CD4-positive, alpha-beta T cell treated with Interleukin-6 for 4 hours (primary cell): ENCODE measurements around the gene CLMN.
A peak's percentile ranks its signal among the peaks of the same experiment; 100 is the strongest.

ENCODE experiments used
- DNase-seq: peaks from one replicate; pipeline ENCODE4 v3.0.0-alpha.2; 2020; ENCODE audit warnings: mixed read lengths

The CLMN gene

DNA sequence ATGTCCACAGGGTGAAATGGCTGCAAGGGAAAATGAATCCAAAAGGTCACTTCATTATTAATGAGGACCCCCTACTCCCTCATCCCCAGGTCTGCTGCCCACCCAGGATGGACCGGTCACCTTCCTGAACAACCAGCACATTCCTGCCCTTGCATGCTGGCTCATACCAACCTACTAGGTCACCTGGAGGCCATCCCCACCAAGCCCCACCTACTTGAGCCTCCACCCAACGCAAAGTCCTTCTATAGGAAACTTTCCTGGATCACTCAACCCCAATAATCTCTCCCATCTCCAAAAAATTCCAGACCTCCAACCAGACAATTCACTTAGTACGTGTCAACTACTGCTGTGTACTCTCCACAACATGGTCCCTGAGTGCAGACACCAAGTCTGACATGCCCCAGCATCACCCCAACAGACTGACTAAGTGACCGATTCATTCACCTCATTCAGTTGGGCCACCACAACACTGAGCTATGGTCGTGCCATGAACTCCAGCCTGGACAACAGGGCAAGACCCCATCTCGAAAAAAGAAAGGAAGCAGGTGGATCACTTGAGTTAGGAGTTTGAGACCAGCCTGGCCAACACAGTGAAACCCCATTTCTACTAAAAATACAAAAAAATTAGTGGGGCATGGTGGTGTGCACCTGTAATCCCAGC lies 18.1 kb downstream of the CLMN start:
- DNase-seq = no peak

DNA sequence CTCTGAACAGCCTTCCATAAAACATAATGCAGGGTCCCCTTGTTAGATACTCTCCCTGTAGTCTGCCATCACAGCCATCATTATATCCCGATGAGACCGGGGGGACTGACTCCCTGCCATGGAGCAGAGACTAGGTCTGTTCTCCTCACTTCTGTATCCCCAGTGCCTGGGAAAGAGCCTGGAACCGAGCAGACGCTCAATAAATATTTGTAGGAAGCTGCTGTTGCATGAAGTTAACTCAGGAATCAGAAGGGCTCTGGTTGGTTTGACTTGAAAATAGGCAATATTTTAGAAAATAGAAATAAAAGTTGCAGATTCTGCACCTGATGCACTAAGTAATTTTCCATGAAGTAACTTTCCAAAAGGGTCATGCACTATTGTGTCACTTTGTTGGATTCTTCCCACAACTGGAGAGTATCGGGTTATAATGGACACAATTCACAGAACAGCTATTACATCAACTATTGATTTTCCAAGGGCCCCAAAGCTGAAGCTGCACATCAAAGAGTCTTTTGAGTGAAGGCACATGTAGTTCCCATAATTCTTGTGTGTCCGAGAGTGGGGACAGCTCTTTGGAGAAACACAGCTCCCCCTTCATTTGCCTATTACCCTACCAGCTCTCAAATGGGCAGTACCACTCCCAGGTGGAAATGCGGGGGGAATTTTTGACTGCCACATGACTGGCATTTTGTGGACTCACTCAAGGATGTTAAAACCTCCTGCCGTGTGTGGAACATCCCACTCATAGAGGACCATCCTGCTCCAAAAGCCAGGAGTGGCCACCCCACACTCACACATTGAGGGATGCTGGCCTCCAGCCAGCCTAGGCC lies 18.8 kb downstream of the CLMN start:
- no peak for DNase-seq

DNA sequence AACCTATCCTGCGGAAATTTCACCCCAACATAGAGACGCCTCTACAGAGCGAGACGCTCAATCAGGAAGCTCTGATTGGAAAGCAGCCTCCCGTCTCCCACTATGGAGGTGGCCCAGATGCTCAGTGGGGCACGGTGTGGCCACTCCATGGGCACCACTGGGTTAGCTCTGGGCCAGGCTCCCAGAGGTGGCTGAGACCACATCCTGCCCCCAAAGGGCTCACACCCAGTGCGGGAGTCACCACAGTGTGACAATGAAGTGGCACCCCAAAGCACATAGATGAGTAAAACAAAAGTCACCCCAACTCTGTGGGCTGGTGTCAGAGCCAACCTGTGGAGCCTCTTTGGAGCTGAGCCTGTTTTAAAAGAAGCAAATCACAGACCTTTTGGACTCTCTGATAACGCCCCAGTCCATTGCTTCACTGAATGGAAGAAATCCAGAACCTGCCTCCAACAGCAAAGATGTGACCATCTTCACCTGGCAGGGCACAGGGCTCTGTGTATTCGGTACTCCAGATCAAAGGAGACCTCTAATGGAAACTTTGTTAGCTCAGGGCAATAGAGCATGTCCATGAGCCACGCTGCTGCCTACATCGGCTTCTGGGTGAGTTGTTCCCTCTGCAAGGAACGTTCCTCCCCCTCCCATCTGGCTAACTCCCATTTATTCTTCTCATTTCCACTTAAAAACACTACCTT lies 19.6 kb downstream of the CLMN start:
- DNase-seq = no peak

DNA sequence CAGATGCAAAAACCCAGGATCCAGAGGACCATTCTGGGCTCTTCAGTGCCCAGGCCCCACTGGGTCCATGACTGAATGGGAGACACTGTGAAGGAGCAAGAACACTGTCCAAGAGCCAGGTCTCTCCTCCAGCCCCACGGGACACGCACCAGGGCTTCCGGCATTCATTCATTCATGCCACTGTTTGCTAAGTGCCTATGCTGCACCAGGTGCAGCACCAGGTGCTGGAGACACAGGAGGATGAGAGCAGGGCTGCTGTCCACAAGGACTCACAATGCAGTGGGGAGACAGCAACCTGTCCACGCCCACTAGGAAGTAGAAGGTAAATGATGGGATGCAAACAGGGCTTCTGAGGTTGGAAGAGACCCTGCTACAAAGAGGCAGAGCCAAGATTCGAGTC lies 20.4 kb downstream of the CLMN start:
- DNase-seq = no peak

- DNase-seq = no peak
These were observed 21.9 kb downstream of the CLMN start for GRCh38 chr14:95297832-95298231.

DNA sequence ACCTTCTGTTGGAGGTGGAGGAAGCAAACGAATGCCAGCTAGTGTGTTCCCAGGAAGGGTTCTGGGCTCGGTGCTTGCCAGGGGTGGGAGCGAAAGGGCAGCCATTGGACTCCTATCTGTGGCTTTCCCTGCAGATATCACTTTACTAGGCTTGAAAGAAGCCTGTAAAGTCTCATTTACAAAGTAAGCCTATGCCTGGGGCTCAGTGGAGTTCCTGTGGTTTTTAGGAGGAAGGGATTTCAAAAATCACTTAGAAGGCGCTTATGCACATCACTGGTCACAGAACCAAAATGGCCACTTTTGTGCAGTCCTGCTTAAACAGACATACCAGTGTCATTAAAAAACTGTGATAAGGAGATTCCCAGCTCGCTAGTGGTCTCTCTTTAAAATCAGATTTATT lies 22.7 kb downstream of the CLMN start:
- DNase-seq = no peak

DNA sequence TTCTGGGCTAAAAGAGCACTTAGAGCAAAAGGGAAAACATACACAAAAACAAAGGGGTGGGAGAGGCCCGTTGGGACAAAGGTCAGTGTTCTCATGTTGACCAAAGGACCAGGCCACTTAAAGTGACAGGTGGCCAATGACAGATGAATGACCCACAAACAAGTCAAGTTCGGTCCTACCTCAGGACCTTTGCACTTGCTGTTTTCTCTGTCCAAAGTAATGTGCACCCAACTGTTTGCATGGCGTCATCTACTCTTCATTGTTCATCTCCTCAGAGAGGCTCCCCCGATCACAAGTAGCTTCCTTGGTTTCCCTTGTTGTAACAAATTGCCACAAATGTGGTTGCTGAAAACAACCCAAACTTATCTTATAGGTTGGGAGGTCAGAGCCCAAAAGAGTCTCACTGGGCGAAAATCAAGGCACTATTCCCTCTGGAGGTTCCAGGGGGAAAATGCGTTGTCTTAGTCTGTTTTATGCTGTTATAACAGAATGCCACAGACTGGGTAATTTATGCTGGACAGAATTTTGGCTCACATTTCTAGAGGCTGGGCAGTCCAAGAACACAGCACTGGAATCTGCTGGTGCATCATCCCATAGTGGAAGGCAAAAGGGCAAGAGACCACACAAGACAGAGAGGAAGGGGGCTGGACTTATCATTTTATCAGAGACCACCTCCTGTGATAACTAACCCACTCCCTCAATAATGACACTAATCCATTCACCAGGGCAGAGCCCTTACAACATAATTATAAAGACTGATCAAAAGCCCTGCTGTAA lies 23.9 kb downstream of the CLMN start:
- no peak for DNase-seq

GRCh38 chr14:95294834-95295599 lies 24.7 kb downstream of the CLMN start:
- no peak for DNase-seq

- no peak for DNase-seq
These were observed 25.4 kb downstream of the CLMN start for GRCh38 chr14:95294320-95294719.

- no peak for DNase-seq
These were observed 26.3 kb downstream of the CLMN start for GRCh38 chr14:95293449-95293848.

DNA sequence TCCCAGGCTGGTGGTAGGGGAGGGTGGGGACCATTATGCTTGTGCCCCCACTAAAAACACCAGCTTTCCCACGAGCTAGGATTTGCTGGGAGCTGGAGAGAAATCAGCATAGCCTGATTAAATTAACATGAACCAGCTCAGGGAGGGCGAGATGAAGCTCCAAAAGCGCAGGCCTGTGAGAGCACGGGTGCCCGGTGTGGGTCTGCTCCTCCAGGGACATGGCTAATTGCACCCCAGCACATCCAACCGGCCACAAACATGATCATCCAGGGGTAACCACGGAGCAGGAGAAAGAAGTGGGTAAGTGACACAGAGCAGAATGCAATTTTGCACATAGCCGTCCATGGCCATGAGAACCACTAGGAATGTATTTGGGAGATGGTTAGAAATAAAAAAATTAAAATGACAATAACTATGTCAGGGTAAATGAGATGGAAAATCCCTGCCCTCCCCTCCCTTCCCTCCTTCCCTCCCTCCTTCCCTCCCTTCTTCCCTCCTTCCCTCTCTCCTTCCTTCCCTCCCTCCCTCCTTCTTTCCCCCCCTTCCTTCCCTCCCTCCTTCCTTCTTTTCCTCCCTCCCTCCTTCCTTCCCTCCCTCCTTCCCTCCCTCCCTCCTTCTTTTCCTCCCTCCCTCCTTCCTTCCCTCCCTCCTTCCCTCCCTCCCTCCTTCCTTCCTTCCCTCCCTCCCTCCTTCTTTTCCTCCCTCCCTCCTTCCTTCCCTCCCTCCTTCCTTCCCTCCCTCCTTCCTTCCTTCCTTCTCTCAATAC lies 26.9 kb downstream of the CLMN start:
- no peak for DNase-seq

GRCh38 chr14:95291859-95292542 lies 27.7 kb downstream of the CLMN start:
- peak; percentile 10 for DNase-seq

DNA sequence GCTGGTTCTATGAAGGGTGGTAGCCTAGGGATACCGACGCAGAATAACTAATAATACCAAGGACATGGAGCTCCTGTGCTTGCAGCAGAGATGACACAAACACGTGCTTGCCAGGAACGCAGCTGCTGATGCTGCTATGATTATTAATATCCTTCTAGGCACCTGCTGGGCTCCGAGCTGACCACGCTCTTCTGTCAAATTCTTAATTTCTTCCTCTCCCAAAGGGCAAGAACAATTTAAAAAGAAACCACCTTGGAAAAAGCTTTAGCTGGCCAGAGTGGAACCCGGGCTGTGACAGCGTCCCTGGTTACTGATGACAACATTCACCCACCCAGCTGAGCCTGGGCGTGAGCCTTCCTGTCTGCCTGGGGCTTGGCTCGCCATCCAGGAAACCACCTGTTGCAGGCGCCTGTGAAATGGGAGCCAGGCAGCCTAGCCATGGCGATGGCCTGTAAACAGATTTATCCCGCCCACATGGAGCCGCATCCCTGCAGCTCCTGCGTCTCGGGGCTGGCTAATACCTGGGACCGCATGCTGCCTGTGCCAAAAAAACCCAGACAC lies 28.8 kb downstream of the CLMN start:
- DNase-seq = no peak

GRCh38 chr14:95290021-95290420 lies 29.7 kb downstream of the CLMN start:
- no peak for DNase-seq

DNA sequence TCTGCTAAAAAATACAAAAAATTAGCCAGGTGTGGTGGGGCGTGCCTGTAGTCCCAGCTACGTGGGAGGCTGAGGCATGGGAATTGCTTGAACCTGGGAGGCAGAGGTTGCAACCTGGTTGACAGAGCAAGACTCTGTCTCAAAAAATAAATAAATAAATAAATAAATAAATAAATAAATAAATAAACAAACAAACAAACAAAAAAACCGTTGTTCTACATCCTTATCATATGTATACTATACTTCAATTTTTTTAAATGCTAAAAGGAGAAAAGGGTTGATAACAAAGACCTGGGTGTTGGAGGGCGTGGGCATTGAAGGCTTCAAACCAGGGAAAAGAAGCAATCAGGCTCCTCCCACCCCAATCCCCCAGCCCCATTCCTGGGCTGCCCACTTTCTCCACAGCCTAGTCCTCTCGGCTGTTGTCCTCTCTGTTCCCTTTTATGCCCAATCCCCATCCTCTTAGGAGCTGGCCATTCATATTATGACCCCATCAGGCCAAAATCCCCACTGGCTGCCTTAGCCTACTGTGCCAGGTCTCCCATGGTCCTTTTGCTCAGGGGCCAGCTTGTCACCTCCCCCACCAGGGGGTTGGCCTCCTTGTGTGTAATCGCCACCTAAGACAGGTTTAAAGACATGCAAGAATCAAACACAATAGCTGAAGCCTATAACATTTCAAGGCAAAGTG lies 30.2 kb downstream of the CLMN start:
- DNase-seq = no peak

DNA sequence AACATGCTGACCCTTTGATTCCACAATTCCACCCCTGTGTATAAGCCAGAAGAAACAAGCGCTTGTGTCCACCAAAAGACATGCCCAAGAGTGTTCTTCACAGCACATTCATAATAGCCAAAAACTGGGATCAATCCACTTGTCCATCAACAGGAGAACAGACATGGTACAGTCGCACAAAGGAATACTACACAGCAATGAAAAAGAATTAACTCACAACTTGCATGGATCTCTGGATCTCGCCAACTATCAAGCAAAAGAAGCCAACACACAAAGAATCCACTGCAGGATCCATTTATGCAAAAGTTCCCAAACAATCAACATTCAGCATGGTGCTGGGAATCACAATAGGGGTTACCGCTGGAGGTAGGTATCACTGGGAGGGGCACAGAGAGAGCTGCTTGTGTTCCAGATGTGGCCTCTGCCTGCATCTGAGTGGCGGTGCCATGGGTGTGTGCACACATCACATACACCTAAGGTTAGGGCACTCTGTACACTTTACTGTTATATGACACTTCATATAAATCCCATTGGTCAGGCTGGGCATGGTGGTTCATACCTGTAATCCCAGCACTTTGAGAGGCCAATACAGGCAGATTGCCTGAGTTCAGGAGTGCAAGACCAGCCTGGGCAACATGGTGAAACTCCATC lies 30.9 kb downstream of the CLMN start:
- no peak for DNase-seq

DNA sequence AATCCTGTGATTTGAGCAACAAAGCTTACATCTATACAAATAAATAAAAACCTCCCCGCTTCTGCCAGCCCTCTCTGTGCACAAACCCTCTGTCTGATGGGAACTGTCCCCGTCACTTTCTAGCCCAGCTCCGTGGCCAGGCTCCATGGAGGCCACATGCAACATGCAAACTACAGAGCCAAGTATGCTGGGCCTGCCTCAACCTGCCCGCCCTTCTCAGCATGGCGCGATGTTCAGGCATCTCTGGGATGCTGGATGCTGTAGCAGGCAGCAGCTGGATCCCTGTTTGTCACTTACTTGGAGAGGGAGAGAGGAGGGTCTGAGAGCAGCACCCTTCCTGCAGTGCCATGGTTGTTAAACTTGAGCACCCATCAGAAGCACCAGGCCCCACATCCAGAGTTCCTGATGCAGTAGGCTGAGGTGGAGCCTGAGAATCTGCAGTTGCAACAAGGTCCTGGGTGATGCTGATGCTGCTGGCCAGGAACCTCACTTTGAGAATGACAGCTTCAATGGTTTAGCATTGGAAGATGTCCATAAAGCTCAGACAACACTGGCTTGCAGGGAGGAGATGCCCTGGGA lies 32.4 kb downstream of the CLMN start:
- DNase-seq = no peak

GRCh38 chr14:95286645-95287044 lies 33.1 kb downstream of the CLMN start:
- DNase-seq = no peak

GRCh38 chr14:95285566-95285965 lies 34.1 kb downstream of the CLMN start:
- no peak for DNase-seq
